Epithelial cell of esophagus (primary cell): ENCODE measurements around the gene LIMCH1.

ENCODE experiments used
- DNase-seq: peaks from one replicate; pipeline ENCODE4 v3.0.0; 2010; ENCODE audit warnings: low read depth
- H3K4me3 ChIP-seq: 2 replicates; pipeline ENCODE4 v1.5.1; 2011; ENCODE audit warnings: mild to moderate bottlenecking, low read length, control low read depth
- CTCF ChIP-seq: IDR thresholded peaks from 2 replicates; pipeline ENCODE4 v1.5.1; 2011; ENCODE audit warnings: low read depth, mild to moderate bottlenecking, low read length, control low read depth, inconsistent platforms; ENCODE audit not compliant: insufficient read depth; ENCODE audit errors: missing control alignments

LIMCH1 gene

GRCh38 chr4:41620594-41621256 is 82.8 kb downstream of the LIMCH1 start:
- no peak for TF ChIP-seq CTCF
- H3K4me3 ChIP-seq = no peak overlapping the region
- DNase-seq = no peak

- no peak for TF ChIP-seq CTCF
- H3K4me3 ChIP-seq = no peak overlapping the region
- DNase-seq = no peak
Measured at GRCh38 chr4:41622787-41623186, 84.8 kb downstream of the LIMCH1 start.

- no peak for TF ChIP-seq CTCF
- no peak overlapping the region for H3K4me3 ChIP-seq
- DNase-seq = no peak
Measured at GRCh38 chr4:41624765-41625164, 86.8 kb downstream of the LIMCH1 start.

- no peak for DNase-seq
- TF ChIP-seq CTCF = no peak
- no peak overlapping the region for H3K4me3 ChIP-seq
Measured at GRCh38 chr4:41625531-41625930, 87.6 kb downstream of the LIMCH1 start.

GRCh38 chr4:41628936-41629335 is 91.0 kb downstream of the LIMCH1 start:
- TF ChIP-seq CTCF = no peak
- H3K4me3 ChIP-seq = no peak overlapping the region

DNA sequence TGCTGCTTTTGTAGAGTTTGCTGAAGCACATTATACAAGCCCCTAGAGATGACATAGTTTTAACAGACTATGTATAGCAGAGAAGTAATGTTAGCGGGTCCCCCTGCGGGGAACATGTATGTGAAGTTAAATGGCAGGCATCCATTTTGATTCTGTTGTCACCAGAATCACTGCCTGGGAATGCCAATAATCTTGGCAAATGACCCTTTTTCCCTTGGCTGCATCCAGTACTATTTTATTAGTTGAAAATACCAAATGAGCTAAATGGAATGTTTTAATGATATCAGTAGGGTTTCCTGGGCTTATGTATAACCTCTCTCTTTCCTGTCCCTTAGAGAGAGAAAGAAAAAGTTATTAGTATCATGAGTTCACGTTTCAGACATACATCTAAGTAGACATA is 93.6 kb downstream of the LIMCH1 start:
- no peak overlapping the region for H3K4me3 ChIP-seq
- TF ChIP-seq CTCF = no peak
- no peak for DNase-seq

More at GRCh38 chr4:41628936-41629335, 91.0 kb downstream of the LIMCH1 start:
- no peak for DNase-seq

DNA sequence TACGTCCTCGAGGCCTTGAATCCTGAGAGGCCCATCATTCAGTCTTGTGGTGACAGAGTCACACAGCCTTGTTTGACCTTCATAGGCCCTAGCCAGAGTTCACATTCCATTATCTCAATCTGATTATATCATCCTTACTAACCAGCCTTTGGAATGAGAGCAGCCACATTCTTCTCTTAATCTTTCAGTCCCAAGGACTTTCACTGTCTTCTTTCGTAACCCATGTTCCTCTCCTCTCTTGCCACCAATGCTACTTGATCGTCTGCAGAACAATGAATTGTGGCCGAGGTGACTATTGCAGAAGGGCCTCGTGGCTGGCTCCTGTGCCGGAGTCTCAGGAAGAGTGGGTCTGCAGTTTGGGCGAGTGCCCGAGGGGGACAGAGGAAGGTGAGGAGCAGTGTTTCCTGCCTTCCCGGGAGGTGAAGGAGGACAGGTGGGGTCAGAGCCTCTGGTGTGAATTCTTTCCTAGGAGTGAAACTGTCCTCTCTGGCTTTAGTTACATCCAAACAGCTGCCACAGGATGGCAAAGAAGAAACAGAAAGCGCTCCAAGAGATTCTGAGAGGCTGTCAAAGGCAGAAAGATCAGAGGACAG is 94.6 kb downstream of the LIMCH1 start:
- no peak overlapping the region for H3K4me3 ChIP-seq
- no peak for TF ChIP-seq CTCF
- no peak for DNase-seq
